SK-N-SH (cell line): ENCODE measurements around the gene TBCCD1.
"Not testable (repeated sequence)": the region's sequence is repeated elsewhere in the genome, so short reads cannot be mapped to it uniquely, and the experiment has no call there.

ENCODE experiments used
- CTCF ChIP-seq: fragments of 200-600 bp; sonication (generic); IDR thresholded peaks from 2 replicates; pipeline ENCODE4 v1.6.1; 2017; ENCODE audit warnings: antibody characterized with exemption, mild to moderate bottlenecking, moderate library complexity
- NRF1 ChIP-seq: IDR thresholded peaks from 2 replicates; pipeline ENCODE4 v1.6.1; 2012; ENCODE audit warnings: low read depth, mild to moderate bottlenecking, low read length
- REST ChIP-seq: IDR thresholded peaks from 2 replicates; pipeline ENCODE4 v1.6.1; 2012; ENCODE audit warnings: mild to moderate bottlenecking, low read depth, low read length, moderate library complexity
- SIN3A ChIP-seq: IDR thresholded peaks from 2 replicates; pipeline ENCODE4 v1.6.1; 2012; ENCODE audit warnings: low read depth, mild to moderate bottlenecking, low read length, moderate library complexity, borderline replicate concordance
- SMC3 ChIP-seq: IDR thresholded peaks from 2 replicates; pipeline ENCODE4 v1.6.1; 2012; ENCODE audit warnings: low read depth, low read length, improper control_type of control experiment
- TAF1 ChIP-seq: IDR thresholded peaks from 2 replicates; pipeline ENCODE4 v1.6.1; 2012; ENCODE audit warnings: low read depth, mild to moderate bottlenecking, low read length, moderate library complexity, borderline replicate concordance
- YY1 ChIP-seq: IDR thresholded peaks from 2 replicates; pipeline ENCODE4 v1.4.0; 2012; ENCODE audit warnings: low read depth, mild to moderate bottlenecking

DNA sequence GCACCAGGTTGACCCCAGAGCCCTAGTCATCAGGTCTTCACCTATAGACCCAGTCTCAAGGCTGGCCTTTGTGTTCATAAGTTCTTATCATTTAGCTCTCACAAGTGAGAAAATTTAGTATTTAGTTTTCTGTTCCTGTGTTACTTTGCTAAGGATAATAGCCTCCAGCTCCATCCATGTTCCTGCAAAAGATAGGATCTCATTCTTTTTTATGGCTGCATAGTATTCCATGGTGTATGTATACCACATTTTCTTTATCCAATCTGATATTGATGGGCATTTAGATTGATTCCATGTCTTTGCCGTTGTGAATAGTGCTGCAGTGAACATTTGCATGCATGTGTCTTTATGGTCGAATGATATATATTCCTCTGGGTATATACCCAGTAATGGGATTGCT is 69.1 kb downstream of the TBCCD1 start:
- TF ChIP-seq NRF1, YY1, SMC3, CTCF, SIN3A, REST, TAF1: not testable (repeated sequence)
